ENCODE results near the gene TALDO1.
A peak's percentile ranks its signal among the peaks of the same experiment; 100 is the strongest.

The TALDO1 gene

GRCh38 chr11:702462-703461 is 44.5 kb upstream of the TALDO1 start:
- H3K4me3 ChIP-seq (ENCODE audit: control insufficient read depth, low read depth, low read length): no peak overlapping the region

GRCh38 chr11:703506-703905 is 43.8 kb upstream of the TALDO1 start:
- TF ChIP-seq, protein P1, sequence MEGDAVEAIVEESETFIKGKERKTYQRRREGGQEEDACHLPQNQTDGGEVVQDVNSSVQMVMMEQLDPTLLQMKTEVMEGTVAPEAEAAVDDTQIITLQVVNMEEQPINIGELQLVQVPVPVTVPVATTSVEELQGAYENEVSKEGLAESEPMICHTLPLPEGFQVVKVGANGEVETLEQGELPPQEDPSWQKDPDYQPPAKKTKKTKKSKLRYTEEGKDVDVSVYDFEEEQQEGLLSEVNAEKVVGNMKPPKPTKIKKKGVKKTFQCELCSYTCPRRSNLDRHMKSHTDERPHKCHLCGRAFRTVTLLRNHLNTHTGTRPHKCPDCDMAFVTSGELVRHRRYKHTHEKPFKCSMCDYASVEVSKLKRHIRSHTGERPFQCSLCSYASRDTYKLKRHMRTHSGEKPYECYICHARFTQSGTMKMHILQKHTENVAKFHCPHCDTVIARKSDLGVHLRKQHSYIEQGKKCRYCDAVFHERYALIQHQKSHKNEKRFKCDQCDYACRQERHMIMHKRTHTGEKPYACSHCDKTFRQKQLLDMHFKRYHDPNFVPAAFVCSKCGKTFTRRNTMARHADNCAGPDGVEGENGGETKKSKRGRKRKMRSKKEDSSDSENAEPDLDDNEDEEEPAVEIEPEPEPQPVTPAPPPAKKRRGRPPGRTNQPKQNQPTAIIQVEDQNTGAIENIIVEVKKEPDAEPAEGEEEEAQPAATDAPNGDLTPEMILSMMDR (conservative IDR thresholded peaks at IDR 0.05; ENCODE audit: control insufficient read depth, insufficient read depth, low read depth, low read length): no peak
- DNase-seq (ENCODE audit: low read depth): no peak
- H3K4me3 ChIP-seq (ENCODE audit: control insufficient read depth, low read depth, low read length): no peak overlapping the region

More at GRCh38 chr11:702462-703461, 44.5 kb upstream of the TALDO1 start:
- no peak for DNase-seq (ENCODE audit: low read depth)
- TF ChIP-seq, protein P1 (conservative IDR thresholded peaks at IDR 0.05; ENCODE audit: control insufficient read depth, insufficient read depth, low read depth, low read length): no peak

- no peak overlapping the region for H3K4me3 ChIP-seq (ENCODE audit: control insufficient read depth, low read depth, low read length)
- TF ChIP-seq, protein P1 (conservative IDR thresholded peaks at IDR 0.05; ENCODE audit: control insufficient read depth, insufficient read depth, low read depth, low read length): no peak
- DNase-seq (ENCODE audit: low read depth): no peak
Observed at GRCh38 chr11:704228-704674, 43.0 kb upstream of the TALDO1 start.

DNA sequence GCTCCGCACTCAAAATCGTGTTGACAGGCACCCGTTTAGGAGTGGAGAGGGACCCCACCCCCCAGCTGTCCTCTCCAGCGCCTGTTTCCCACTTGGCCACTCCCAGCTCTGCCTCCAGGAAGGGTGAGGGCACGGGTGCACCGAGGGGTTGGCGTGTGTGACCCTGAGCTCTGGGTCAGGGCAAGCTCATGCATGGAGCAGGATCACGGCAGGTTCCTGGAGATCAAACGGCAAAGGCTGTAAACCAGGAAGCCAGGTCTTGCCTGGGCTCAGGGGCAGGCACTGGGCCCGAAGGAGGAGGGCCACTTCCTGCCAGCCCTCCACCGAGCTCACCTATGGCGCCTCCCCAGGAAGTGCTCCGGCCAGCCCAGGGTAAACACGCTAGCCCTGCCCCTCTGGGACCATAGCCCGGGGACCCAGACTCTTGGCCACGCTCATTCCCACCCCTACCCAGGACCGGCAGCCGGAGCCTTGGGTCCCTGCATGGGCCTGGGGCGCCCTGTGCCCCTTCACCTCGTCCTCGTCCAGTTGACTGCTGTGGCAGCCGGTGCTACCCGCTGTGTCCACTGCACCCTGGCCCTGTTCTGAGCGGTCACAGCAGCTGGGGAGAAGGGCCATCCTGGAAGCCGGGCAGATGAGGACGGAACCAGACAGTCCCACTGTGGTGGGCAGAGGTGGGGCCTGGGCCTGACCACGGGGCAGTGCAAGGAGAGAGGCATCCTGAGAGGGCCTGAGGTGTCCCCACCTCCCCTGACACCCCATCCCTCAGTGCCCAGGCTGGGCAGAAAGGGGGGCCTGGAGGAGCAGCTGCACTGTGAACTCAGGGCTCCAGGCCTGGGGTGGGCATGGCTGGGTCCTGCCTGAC is 42.3 kb upstream of the TALDO1 start:
- no peak for DNase-seq (ENCODE audit: low read depth)
- peak overlapping the region; percentile 25 for H3K4me3 ChIP-seq (ENCODE audit: control insufficient read depth, low read depth, low read length)
- TF ChIP-seq, protein P1 (conservative IDR thresholded peaks at IDR 0.05; ENCODE audit: control insufficient read depth, insufficient read depth, low read depth, low read length): no peak

DNA sequence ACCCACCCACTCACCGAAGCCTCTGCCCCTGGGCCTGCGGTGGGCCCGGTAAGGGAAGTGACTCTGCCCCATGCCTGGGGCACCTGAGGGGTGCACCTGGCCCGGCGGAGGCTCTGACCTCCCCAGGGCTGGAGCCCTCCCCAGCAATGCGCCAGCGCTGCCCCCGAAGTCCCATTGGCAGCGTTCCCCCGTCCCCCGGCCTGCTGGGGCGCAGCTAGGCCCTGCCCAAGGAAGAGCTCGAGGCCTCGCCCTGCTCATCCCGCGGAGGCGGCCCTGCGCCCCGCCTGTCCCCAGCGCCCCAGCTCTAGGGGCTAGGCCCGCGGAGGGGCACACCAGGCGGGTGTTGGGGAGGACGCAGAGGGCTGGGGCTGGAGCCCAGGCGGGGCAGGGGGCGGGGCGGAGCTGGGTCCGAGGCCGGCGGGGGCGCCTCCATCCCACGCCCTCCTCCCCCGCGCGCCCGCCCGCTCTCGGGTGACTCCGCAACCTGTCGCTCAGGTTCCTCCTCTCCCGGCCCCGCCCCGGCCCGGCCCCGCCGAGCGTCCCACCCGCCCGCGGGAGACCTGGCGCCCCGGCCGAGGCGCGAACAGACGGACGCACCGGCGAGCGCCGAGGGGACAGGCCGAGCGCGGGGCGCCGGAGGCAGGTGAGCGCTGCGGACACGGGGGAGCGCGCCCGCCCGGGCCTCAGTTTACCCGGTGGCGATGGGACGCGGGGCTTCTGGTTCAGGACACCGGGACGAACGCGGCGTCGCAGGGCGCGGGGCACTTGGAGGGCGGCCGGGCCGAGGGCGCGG is 41.4 kb upstream of the TALDO1 start, which contains the start of gene EPS8L2:
Gene EPS8L2 (plus strand): TSS at position 586 of the 793 bp plus-strand sequence. CDS start 3,177 bp downstream, outside the sequence.
- TF ChIP-seq, protein P1 (conservative IDR thresholded peaks at IDR 0.05; ENCODE audit: control insufficient read depth, insufficient read depth, low read depth, low read length): no peak
- H3K4me3 ChIP-seq (ENCODE audit: control insufficient read depth, low read depth, low read length): peak within 1 kb of the TSS; percentile 63
- DNase-seq (ENCODE audit: low read depth): no peak

Measured in fibroblast of mammary gland (primary cell).